Measurements from ENCODE around the gene MAP3K7. TPM values are rescaled to one million over a fixed set of nuclear protein-coding genes. Genes with fewer than 3 reads are reported as not detected.

Gene MAP3K7
- total and polyA plus RNA-seq, 2 of the 4 experiments (the other 2 are of a cell fraction) = 26.5 to 29.9 TPM

- H3K56ac ChIP-seq (ENCODE audit: extremely low read depth, insufficient read depth, low read length) = no peak overlapping the region
- ATAC-seq (ENCODE audit: low read depth) (no peak), DNase-seq (no peak)
- no peak overlapping the region for H3K4me2 ChIP-seq (ENCODE audit: low read depth, low read length)
- TF ChIP-seq CTCF (conservative IDR thresholded peaks at IDR 0.05; ENCODE audit: low read depth, low read length) (no peak), POLR2A (IDR thresholded peaks at IDR 0.05; ENCODE audit: low read depth, low read length) (no peak)
- intact Hi-C loops (cut with micrococcal nuclease) = no loop called here
- H3K79me1 ChIP-seq (ENCODE audit: low read depth in 1 of 2, low read length in 2 of 2) = no peaks in the 10 kb centered on the region
- no peaks in the 10 kb centered on the region for H3K9me3 ChIP-seq (ENCODE audit: control insufficient read depth, insufficient read depth, low read length)
- in situ Hi-C loops (cut with MboI; ENCODE audit: low sequenced_read_pairs) = no loop called here
- H3K4ac ChIP-seq (ENCODE audit: low read depth, low read length) = no peak overlapping the region
- no peaks in the 10 kb centered on the region for H3K9me1 ChIP-seq (ENCODE audit: insufficient read depth, low read length)
- no peak overlapping the region for H3K4me3 ChIP-seq (ENCODE audit: insufficient read depth, low read depth, low read length)
- H3K18ac ChIP-seq (ENCODE audit: low read depth, low read length) = no peak overlapping the region
- ChIA-PET CTCF (no interaction called here), POLR2A (ENCODE audit: unreplicated experiment) (no interaction called here)
- no peak overlapping the region for H2BK120ac ChIP-seq (ENCODE audit: low read depth, low read length)
- no peaks in the 10 kb centered on the region for H4K20me1 ChIP-seq (ENCODE audit: insufficient read depth, low read length)
- H2BK5ac ChIP-seq (ENCODE audit: low read depth, low read length, poor library complexity, severe bottlenecking) = no peak overlapping the region
- whole genome bisulfite sequencing, 2 experiments (ENCODE audit: extremely low coverage in 2 of 2, insufficient read length in 1 of 2) = no CpG with 5 or more reads among the region's 5 CpGs
- H4K91ac ChIP-seq (ENCODE audit: insufficient read depth, low read depth, low read length) = no peak overlapping the region
- H3K36me3 ChIP-seq (ENCODE audit: control insufficient read depth, insufficient read depth, low read length) = peaks cover 2% of the 10 kb centered on the region
- no peak overlapping the region for H3K23ac ChIP-seq (ENCODE audit: low read depth, low read length)
- H3K9ac ChIP-seq (ENCODE audit: low read depth, low read length) = no peak overlapping the region
- no peaks in the 10 kb centered on the region for H3K4me1 ChIP-seq (ENCODE audit: control insufficient read depth, insufficient read depth, low read length)
- dilution Hi-C loops (cut with HindIII; ENCODE audit: low sequenced_read_pairs, unreplicated experiment) = no loop called here
- no peak overlapping the region for H2AK9ac ChIP-seq (replicated peaks; ENCODE audit: low read depth, low read length, poor library complexity)
- no peak overlapping the region for H4K8ac ChIP-seq (ENCODE audit: low read depth in 2 of 2, low read length in 2 of 2)
- H2AFZ ChIP-seq (replicated peaks; ENCODE audit: low read length, poor library complexity) = no peak overlapping the region
- no peak overlapping the region for H3K14ac ChIP-seq (replicated peaks; ENCODE audit: low read depth, low read length)
- no peak overlapping the region for H2AK5ac ChIP-seq (ENCODE audit: low read depth, low read length)
- no peak overlapping the region for H2BK15ac ChIP-seq (ENCODE audit: low read depth, low read length)
- no peaks in the 10 kb centered on the region for H3K27me3 ChIP-seq (ENCODE audit: control insufficient read depth, insufficient read depth, low read length)
- no peak overlapping the region for H2BK20ac ChIP-seq (ENCODE audit: low read depth, low read length)
- H4K5ac ChIP-seq (ENCODE audit: low read depth, low read length) = no peak overlapping the region
- H3K27ac ChIP-seq (ENCODE audit: insufficient read depth, low read length) = no peak overlapping the region
- BruUV-seq (replicated peaks) = no TSS peak
Observed at GRCh38 chr6:90508753-90509152, 78.1 kb downstream of the MAP3K7 start.
